K562 (cell line): Measurements from ENCODE around the gene CRYZ. TPM values are rescaled to one million over a fixed set of nuclear protein-coding genes. Genes with fewer than 3 reads are reported as not detected.

ENCODE experiments used
- ARID4B ChIP-seq: sonication (generic); formaldehyde crosslinking; IDR thresholded peaks from 2 replicates; pipeline ENCODE4 v1.8.0; 2022; ENCODE audit warnings: mild to moderate bottlenecking, missing genetic modification reagents
- CBX3 ChIP-seq, 2 experiments: IDR thresholded peaks; 1 replicate in 1 of 2; 2 replicates in 1 of 2; pipeline ENCODE4 v1.6.1; 2012; ENCODE audit warnings: inconsistent platforms in 2 of 2, low read length in 2 of 2, borderline replicate concordance in 1 of 2, control low read depth in 1 of 2
- CBX8 ChIP-seq: fragments of 200-600 bp; sonication (generic); IDR thresholded peaks from 2 replicates; pipeline ENCODE4 v1.6.1; 2012; ENCODE audit warnings: borderline replicate concordance, mixed run types, low read depth, mild to moderate bottlenecking, moderate library complexity, mixed read lengths, low read length, control low read depth, inconsistent platforms; ENCODE audit not compliant: poor library complexity, severe bottlenecking; ENCODE audit errors: extremely low read depth
- EHMT2 ChIP-seq: fragments of 450-650 bp; IDR thresholded peaks from 2 replicates; pipeline ENCODE4 v1.6.1; 2018; ENCODE audit warnings: antibody characterized with exemption
- FOXK2 ChIP-seq, 2 experiments: fragments of 450-650 bp; IDR thresholded peaks in 1 of 2; conservative IDR thresholded peaks in 1 of 2; 2 replicates each; pipeline ENCODE4 v1.6.1; 2016; ENCODE audit warnings: low read depth in 2 of 2, mild to moderate bottlenecking in 1 of 2
- HCFC1 ChIP-seq: IDR thresholded peaks from 2 replicates; pipeline ENCODE4 v1.6.1; 2012; ENCODE audit warnings: low read depth, low read length, improper control_type of control experiment
- HSF4 ChIP-seq: fragments of 250-450 bp; sonication (Bioruptor Pico); IDR thresholded peaks from 2 replicates; pipeline ENCODE4 v2.1.2; 2022; ENCODE audit warnings: mild to moderate bottlenecking, moderate library complexity, borderline replicate concordance
- ID3 ChIP-seq, 2 experiments: fragments of 250-450 bp in 1 of 2; fragments of 450-650 bp in 1 of 2; sonication (Bioruptor Pico) in 1 of 2; IDR thresholded peaks; 2 replicates each; pipeline versions ENCODE4 v1.6.1 to v1.8.0; 2016 to 2021; ENCODE audit warnings: mild to moderate bottlenecking in 2 of 2, moderate library complexity in 2 of 2, missing compliant biosample characterization in 1 of 2, missing genetic modification characterization in 1 of 2
- KDM5B ChIP-seq: fragments of 200-600 bp; sonication (generic); IDR thresholded peaks from 2 replicates; pipeline ENCODE4 v1.6.1; 2012; ENCODE audit warnings: low read depth, mild to moderate bottlenecking, moderate library complexity, low read length, control low read depth, inconsistent platforms; ENCODE audit not compliant: insufficient replicate concordance
- MAFF ChIP-seq: IDR thresholded peaks from 2 replicates; pipeline ENCODE4 v1.6.1; 2012; ENCODE audit warnings: low read length, improper control_type of control experiment
- NEUROD1 ChIP-seq: fragments of 150-350 bp; IDR thresholded peaks from 2 replicates; pipeline ENCODE4 v1.6.1; 2014; ENCODE audit warnings: borderline replicate concordance, low read length, low read depth; ENCODE audit not compliant: partially characterized antibody
- PHF8 ChIP-seq: fragments of 200-600 bp; sonication (generic); IDR thresholded peaks from 2 replicates; pipeline ENCODE4 v1.6.1; 2012; ENCODE audit warnings: mixed run types, mild to moderate bottlenecking, inconsistent platforms, low read length, moderate library complexity, borderline replicate concordance
- TBL1XR1 ChIP-seq, 2 experiments: IDR thresholded peaks; 2 replicates each; pipeline ENCODE4 v1.6.1; 2012; ENCODE audit warnings: improper control_type of control experiment in 2 of 2, low read length in 2 of 2, mild to moderate bottlenecking in 1 of 2
- TOE1 ChIP-seq, 2 experiments: fragments of 450-650 bp in 1 of 2; sonication (generic) in 1 of 2; formaldehyde crosslinking in 1 of 2; IDR thresholded peaks; 2 replicates each; pipeline versions ENCODE4 v1.7.1 to v1.8.0; 2016 to 2022; ENCODE audit warnings: borderline replicate concordance in 2 of 2, mild to moderate bottlenecking in 2 of 2, antibody characterized with exemption in 1 of 2, inconsistent platforms in 1 of 2, low read depth in 1 of 2, missing genetic modification reagents in 1 of 2, moderate library complexity in 1 of 2
- ZFX ChIP-seq: sonication (generic); formaldehyde crosslinking; IDR thresholded peaks from 2 replicates; pipeline ENCODE4 v1.8.0; 2022; ENCODE audit warnings: mild to moderate bottlenecking, missing genetic modification reagents, moderate library complexity
- ZNF143 ChIP-seq: sonication (generic); formaldehyde crosslinking; IDR thresholded peaks from 2 replicates; pipeline ENCODE4 v1.9.0; 2022; ENCODE audit warnings: mild to moderate bottlenecking, missing genetic modification reagents
- ZNF24 ChIP-seq: fragments of 450-650 bp; IDR thresholded peaks from 2 replicates; pipeline ENCODE4 v1.6.1; 2016
- ZNF395 ChIP-seq: fragments of 200-800 bp; sonication (Bioruptor generic); IDR thresholded peaks from 2 replicates; pipeline ENCODE4 v1.6.1; 2017; ENCODE audit warnings: missing genetic modification characterization, missing compliant biosample characterization
- ZNF76 ChIP-seq: fragments of 250-450 bp; sonication (Bioruptor Pico); IDR thresholded peaks from 2 replicates; pipeline ENCODE4 v1.4.0; 2020; ENCODE audit warnings: mild to moderate bottlenecking, moderate library complexity, borderline replicate concordance
- polyA plus RNA-seq, 8 experiments: library from polyadenylated mRNA; depleted of rRNA in 4 of 8; stranded (reverse) in 5 of 8; unstranded in 3 of 8; fragments of >200 nt; fragmentation: Nextera tagmentation in 2 of 8; fragmentation: Illumina TruSeq in 1 of 8; extraction: Ambion mirVana in 2 of 8; extraction: Trizol in 1 of 8; gene quantifications; 2 replicates each; pipeline versions ENCODE4 v1.2.1 to v1.2.3, GENCODE V29; 2011 to 2014; ENCODE audit warnings: inconsistent platforms in 1 of 8, missing spikeins in 1 of 8
- total RNA-seq, 7 experiments: library from RNA; depleted of rRNA in 6 of 7; stranded (reverse); fragments of >200 nt in 6 of 7; fragmentation: Illumina TruSeq in 2 of 7; extraction: Trizol in 2 of 7; gene quantifications; 2 replicates each; pipeline versions ENCODE4 v1.2.1 to v1.2.3, GENCODE V29; 2011 to 2021; ENCODE audit warnings: low replicate concordance in 1 of 7

CRYZ gene
- total and polyA plus RNA-seq, 9 of the 15 experiments (the other 6 are each of a cell fraction or from before 2014, with no cell fraction given): 51.7 to 179 (median 81.4) TPM

- TF ChIP-seq ID3 (CRISPR knock-in tag; IDR thresholded peaks at IDR 0.05) (no peak), ID3 (tag; IDR thresholded peaks at IDR 0.05) (peak; percentile 46; the same call in 1 of the 2 replicates), ZNF24 (peak; percentile 39; the same call in 1 of the 2 replicates), TBL1XR1 (IDR thresholded peaks at IDR 0.05; ENCODE audit: low read length in 2 of 2) (0 out of 4 replicates have a peak, but pooled peaks of 1 of the 2 experiments have one; percentile 23), EHMT2 (peak; percentile 55; the same call in 1 of the 2 replicates), PHF8 (peak; percentile 94), HSF4 (no peak), ZNF395 (peak; percentile 64; the same call in 1 of the 2 replicates), ZFX (peak; percentile 74), HCFC1 (peak; percentile 84), ZNF143 (CRISPR knock-in tag) (no peak), CBX3 (IDR thresholded peaks at IDR 0.05; ENCODE audit: borderline replicate concordance in 1 of 2, low read length in 2 of 2) (peak in 1 of 2 experiments; percentile 74; a peak in 1 of 3 replicates), KDM5B (peak; percentile 82), ZNF76 (CRISPR knock-in tag) (no peak), CBX8 (no peak), ARID4B (CRISPR knock-in tag) (peak; percentile 82), TOE1 (IDR thresholded peaks at IDR 0.05; ENCODE audit: borderline replicate concordance) (peak; percentile 89), TOE1 (CRISPR knock-in tag; IDR thresholded peaks at IDR 0.05; ENCODE audit: borderline replicate concordance, low read depth) (no peak), MAFF (no peak), NEUROD1 (peak; percentile 64), FOXK2 (conservative IDR thresholded peaks at IDR 0.05 in 1 of 2, IDR thresholded peaks at IDR 0.05 in 1 of 2; ENCODE audit: low read depth in 2 of 2) (peak in 1 of 2 experiments; percentile 48; a peak in 1 of 4 replicates)
Observed at GRCh38 chr1:74732960-74733603, at the start of gene CRYZ, which contains the start of gene TYW3 (continued).
